ENCODE data around the gene PRKACB. TPM values are rescaled to one million over a fixed set of nuclear protein-coding genes. Genes with fewer than 3 reads are reported as not detected.
"Not testable (repeated sequence)": the region's sequence is repeated elsewhere in the genome, so short reads cannot be mapped to it uniquely, and the experiment has no call there.

Gene PRKACB
- total RNA-seq, 1 experiment from 2014 or later: 135 TPM

GRCh38 chr1:84287389-84287788, 143.3 kb downstream of the PRKACB start:
- ATAC-seq; H4K20me1 ChIP-seq (ENCODE audit: insufficient read depth); H3K36me3 ChIP-seq (ENCODE audit: control insufficient read depth in 1 of 2, insufficient read depth in 2 of 2, low read length in 2 of 2); H2AFZ ChIP-seq (ENCODE audit: low read depth, low read length, poor library complexity, severe bottlenecking); H3K9me2 ChIP-seq (ENCODE audit: insufficient read depth); H3K27ac ChIP-seq (ENCODE audit: low read depth, low read length); H3K9ac ChIP-seq (ENCODE audit: low read length); intact Hi-C loops (cut with micrococcal nuclease); BruUV-seq (replicated peaks); H3K9me3 ChIP-seq (ENCODE audit: control insufficient read depth in 1 of 2, insufficient read depth in 1 of 2, low read depth in 1 of 2, low read length in 2 of 2); H3K4me3 ChIP-seq (replicated peaks in 1 of 2; ENCODE audit: low read depth in 1 of 2, low read length in 2 of 2); RAD21 ChIA-PET (ENCODE audit: low non-redundant PET in 1 of 2, low total read pairs in 2 of 2, uncharacterized antibody in 2 of 2, unreplicated experiment in 2 of 2); H3K4me2 ChIP-seq (ENCODE audit: low read length); H3K27me3 ChIP-seq (ENCODE audit: insufficient read depth, low read length); DNase-seq (ENCODE audit: low read depth, low spot score); POLR2A ChIA-PET; H3K79me2 ChIP-seq (ENCODE audit: insufficient read depth, low read length); CTCF ChIA-PET: not testable (repeated sequence)
- TF ChIP-seq CBX3 (IDR thresholded peaks at IDR 0.05; ENCODE audit: low read depth): peak; percentile 93
- H3K4me1 ChIP-seq (ENCODE audit: control insufficient read depth in 1 of 2, insufficient read depth in 2 of 2, low read length in 2 of 2): peaks cover 0 to 13% of the 10 kb centered on the region in 2 experiments; a peak in 2 of 4 replicates

Other genes with a start within 250 kb of the PRKACB start
- gene TTLL7, start 145.1 kb upstream of the PRKACB start, total RNA-seq (2021; ENCODE audit: unreplicated experiment): 21.2 TPM
- gene SAMD13, start 157.4 kb downstream of the PRKACB start, total RNA-seq (2021; ENCODE audit: unreplicated experiment): 14.9 TPM

Data from HCT116 (cell line).